GM18858 (cell line): ENCODE results near the gene AVPR1B.

Experiments
- ATAC-seq: cut with Tn5 transposase; IDR thresholded peaks from one replicate; pipeline ENCODE4 v1.9.1; 2021; ENCODE audit not compliant: unreplicated experiment

AVPR1B gene, protein sequence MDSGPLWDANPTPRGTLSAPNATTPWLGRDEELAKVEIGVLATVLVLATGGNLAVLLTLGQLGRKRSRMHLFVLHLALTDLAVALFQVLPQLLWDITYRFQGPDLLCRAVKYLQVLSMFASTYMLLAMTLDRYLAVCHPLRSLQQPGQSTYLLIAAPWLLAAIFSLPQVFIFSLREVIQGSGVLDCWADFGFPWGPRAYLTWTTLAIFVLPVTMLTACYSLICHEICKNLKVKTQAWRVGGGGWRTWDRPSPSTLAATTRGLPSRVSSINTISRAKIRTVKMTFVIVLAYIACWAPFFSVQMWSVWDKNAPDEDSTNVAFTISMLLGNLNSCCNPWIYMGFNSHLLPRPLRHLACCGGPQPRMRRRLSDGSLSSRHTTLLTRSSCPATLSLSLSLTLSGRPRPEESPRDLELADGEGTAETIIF

DNA sequence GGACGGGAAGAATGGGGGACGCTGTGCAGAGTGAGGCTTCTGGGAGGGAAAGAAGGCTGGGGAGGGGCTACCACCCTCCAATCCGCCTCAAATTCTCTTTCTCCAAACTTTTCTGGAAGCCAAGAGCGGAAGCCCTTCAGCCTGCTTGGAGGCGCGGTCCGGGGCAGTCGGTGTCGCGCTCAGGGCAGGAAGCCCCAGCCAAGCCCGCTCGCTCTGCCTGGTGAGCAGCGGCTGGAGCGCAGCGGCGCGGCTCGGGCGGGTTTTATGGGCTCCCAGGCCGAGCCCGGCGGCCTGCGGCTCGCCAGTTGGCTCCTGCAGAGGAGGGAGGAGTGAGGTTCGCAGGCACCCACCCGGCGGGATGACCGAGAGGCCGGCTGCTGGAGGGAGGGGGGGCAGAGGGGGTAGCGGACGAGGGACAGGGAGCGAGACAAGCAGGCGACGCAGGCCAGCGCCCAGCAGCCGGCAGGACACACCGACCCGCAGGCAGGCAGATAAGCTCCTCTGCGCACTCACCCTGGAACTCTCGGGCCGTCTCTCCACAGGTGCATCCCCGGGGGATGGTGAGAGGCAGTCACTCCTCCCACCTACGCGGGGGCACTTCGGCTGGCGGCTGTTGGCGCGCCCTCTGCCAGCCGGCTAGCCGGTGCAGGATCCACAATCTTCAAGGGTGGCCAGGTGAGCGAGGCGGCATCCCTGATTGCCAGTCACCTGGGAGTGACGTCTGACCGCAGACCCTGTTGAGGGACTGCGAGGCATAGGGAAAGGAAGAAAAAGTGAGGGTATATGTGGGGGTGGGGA, at the start of gene AVPR1B:
Gene AVPR1B (minus strand): TSS at position 238 of the 798 bp plus-strand sequence. CDS start 498 bp downstream, outside the sequence.
- ATAC-seq: no peak

DNA sequence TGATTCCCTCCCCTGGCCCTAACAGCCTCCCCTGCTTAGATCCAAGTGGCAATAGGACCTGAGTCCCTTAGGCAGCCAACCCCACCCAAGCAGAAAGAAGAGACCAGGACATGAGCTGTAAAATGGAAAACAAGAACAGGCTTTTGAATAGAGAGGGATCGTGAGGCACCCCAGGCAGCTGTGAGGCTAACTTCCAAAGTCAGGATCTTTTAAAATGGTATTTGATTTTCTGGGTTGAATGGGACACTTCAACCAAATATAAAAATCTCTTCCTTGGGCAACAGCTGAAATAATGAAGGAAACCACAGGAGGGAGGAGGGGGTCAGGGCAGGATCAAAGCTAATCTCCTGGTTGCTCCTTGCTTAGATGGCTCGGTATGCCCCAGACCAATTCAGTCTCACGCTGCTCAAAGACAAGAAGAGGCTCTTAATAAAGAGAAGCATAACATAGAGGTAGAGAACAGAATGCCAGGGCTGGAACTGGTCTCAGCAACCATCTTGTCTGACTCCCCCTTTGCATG, 28.6 kb upstream of the AVPR1B start:
- no peak for ATAC-seq

DNA sequence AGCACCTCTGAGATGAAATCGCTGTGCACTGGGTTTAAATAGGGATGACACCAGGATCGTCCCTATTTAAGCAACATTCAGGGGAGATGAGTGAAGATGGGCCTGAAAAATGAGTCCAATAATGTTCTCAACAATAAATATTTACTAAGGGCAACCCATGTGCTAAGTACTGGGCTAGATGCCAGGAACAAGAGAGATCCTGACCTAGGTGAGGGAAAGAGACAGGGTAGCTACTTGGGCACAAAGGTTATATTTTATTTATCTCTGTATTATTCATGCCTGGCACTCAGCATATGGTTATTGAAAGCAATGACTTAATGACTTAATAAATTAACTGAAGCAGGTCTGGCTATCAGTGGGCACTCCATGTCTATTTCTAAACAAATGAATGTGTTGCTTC, 27.4 kb upstream of the AVPR1B start:
- ATAC-seq: no peak

DNA sequence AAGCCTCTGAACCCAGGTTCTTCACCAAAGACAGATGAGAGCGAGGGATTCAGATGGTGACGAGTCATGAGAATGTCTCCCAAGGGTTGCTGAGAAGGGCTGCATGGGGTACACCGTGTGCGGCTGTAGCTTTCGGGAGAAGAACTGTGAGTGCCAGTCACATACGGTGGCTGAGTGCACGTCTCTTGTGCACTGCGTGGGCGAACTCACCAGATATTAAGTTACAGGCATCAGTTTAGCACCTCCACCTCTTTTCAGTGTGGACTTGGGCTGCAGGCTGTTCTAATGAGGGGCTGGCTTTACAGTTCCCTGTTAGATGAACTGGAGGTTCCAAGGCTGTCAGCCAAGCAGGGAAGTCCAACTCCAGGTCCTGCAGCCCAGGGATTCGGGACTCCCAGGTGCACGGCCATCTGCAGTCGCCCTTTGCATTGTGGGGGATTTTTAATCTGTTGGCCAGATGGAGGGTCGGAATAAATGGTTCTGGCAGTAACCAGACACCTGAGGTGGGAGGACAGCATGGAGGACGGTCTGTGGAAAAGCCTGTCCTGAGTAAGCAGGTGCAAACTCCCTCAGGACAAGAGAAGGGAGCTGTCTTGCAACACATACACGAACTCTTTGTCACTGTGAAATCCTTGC, 26.5 kb upstream of the AVPR1B start:
- ATAC-seq: no peak

DNA sequence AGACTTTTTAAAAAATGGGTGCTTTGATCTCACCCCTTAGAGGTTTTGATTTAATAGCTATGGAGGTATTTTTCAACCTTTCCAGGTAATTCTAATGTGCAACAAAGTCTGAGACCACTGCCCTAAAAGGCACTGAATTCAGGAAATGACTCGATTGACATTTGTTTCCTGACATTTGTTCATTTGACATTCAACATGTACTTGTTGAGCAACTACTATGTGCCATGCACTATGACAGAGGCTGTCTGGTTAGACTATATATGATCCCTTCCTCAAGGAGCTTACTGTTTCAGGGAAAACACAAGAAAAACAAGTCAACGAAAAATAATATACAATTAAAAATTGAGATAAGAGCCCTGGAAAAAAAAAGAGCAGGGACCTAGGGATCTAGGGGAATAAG, 25.6 kb upstream of the AVPR1B start:
- no peak for ATAC-seq

DNA sequence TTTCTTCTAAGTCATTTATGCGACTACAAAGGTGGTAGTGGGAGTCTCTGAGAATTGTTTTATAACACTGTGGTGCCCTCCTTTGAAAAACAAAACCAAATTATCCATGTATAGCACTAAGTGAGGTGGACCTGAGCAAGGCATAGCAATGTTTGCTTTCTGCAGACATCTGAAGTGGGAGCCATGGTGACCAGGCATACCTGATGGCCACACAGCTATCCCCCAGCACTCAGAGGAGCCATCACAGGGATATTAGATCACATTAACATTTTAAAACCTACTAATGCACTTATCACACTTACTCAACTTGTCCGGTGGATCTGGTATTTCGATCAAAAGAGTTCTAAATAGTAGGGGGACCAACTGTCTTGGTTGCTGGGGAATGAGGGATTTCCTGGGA, 24.8 kb upstream of the AVPR1B start:
- ATAC-seq: no peak

DNA sequence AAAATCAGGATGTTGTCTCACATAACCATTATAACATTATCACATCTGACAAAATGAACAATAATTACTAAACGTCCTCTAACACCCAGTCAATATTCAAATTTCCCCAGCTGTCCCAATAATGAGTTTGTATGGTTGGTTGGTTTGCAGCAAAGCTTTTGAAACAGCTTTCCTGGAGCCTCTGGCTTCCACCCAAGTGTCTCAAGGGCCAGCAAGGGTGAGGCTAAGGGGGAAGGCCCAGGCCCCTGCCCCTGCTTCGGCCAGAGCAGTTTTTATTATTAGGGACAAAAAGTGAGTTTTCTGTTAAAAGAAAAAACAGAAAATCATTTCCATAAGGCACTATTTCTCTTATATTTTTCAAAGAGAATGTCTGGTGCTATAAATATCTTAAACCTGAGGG, 19.1 kb upstream of the AVPR1B start:
- no peak for ATAC-seq

DNA sequence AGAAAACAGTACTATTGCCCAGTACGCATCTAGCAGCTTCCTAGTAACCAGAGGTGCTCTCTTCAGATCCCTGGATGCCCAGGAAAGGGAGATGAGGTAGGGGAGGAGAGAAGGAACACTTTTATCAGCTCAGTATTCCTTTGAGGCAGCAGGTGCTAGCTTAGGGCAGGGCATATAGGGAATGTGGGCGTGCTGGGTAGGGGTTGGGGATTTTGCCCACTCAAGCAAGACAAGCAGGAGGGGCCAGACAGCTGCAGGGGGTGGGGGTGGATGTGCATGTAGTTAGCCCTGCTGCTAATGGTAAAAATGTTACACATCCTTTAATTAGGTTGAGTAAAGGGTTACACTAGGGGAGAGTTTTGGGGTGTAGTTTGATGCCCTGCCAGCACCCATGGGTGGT, 18.1 kb upstream of the AVPR1B start:
- no peak for ATAC-seq

DNA sequence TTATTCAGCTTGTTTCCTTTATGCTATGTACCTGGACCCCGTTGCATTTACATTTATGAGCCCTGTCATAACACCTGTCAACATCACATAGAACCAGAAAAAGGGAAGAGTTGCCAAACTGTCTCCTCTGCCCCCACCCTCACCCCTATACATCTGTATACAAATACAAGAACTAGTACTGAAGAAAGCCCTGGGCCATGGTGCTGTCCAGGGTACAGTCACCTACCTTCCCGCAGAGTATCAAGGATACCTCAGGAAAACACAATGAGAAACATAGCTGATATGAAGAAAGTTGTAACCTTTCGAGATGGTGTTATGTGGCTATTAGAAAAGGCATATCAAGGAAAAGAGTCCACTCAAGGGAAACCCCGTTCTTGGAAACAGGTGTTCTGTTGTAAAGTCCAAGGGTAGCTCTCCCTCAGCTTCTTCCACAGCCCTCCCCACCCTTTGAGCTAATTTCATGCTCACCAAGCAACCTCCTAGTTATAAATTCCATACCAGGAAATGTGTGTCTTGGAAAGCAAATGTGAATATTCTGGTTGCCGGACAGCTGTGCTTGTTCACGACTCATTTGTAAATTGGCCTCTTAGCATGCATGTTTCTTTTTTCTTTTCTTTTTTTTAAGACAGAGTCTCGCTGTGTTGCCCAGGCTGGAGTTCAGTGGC, 16.7 kb upstream of the AVPR1B start:
- ATAC-seq: no peak

DNA sequence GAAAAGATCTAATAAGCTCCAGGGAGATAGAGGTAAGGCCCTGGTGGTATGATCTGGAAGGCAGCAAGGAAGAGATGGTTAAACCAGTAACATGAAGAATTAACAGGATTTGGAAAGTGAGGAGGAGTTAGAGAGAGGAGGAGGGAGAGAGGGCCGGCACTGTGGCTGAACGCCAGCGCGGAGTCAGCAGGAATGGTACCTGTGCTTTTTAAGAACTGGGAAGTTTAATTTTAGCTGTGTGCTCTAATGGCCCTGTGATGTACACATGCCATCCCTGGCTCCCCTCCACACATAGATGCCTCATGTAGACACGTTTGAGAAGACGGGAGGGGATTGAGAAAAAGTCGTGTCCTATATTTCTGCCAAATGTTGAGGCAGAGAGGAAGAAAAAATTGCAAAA, 13.8 kb upstream of the AVPR1B start:
- no peak for ATAC-seq

DNA sequence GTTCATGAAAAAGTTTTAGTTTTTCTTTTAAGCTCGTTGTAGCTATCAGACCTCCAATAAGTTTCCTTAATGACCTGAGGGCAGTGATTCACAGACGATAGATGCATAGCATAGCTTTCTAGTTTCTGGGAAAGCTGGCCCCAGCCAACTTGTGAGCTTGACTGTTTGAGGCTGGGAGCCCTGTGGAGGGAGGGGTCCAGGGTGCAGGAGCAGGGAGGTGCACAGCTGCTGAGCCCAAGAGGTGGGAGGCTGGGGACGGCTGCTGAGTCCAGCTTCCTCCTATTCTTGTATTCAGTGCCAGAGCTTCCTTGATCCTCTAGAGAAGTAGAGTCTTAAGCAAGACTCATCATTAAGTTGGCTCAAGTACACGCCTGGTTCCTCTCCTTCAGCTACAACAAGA, 11.0 kb upstream of the AVPR1B start:
- no peak for ATAC-seq

DNA sequence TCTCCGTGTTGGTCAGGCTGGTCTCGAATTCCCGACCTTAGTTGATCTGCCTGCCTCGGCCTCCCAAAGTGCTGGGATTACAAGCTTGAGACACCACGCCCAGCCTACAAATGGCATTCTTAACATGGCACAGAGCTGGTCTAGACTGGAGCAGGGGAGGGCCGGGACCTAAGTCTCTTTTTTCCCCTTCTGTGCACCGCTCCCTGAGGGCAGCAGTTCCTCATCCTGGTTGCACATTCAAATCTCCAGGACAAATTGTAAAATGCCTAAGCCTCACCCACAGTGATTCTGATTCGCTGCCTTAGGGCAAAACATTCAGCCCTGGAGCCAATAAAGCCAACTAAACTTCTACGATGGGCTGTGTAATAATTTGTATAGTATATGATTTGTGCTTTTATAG, 10.1 kb upstream of the AVPR1B start:
- ATAC-seq: no peak

DNA sequence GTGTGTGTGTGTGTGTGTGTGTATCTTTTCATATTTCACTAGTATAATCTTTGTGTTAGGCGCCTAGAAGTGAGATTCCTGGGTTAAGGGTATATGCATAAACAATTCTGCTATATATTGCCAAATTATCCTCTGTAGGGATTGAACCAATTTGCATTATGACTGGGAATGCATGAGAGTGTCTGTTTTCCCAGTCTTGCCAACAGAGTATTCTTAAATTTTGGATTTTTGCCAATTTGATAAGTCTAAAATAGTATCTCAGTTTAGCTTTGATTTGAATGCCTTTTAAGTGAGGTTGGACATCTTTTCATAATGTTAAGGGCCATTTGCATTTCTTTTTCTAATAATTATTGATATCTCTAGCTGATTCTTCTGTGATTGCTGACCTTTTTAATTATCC, 8.2 kb upstream of the AVPR1B start:
- ATAC-seq: no peak

DNA sequence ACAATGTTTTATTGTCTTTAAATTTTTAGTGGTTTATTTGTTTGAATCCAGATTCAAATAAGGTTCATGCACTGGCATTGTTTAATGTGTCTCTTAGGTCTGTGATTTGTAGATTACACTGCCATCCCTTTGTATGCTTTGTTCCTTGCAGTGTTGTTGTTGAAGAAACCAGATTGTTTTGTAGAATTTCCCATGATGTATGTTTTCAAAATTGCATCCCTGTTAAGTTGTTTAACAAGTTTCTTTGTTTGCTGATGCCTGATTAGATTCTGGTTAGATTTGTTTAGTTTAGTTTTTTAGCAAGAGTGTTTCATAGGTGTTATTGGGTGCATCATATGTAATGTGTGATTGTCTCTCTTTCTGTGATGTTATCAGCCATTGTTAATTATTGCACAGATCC, 5.5 kb upstream of the AVPR1B start:
- no peak for ATAC-seq

DNA sequence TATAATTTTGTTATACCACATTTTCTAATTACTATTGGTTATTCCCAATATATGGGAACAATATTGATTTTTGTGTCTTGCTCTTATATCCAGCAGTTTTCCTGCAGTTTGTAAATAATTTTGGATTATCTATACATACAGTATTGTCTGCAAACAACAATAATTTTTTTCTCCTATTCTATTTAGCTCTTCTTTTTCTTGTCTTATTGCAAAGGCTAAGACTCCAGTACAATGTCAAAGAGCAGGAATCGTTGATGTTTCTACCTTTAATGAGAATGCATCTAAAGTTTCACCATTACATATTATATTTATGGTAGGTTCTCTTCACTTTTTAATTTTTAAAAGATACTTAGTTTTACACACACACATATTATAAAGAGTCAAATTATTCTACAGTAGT, 4.1 kb upstream of the AVPR1B start:
- ATAC-seq: no peak

DNA sequence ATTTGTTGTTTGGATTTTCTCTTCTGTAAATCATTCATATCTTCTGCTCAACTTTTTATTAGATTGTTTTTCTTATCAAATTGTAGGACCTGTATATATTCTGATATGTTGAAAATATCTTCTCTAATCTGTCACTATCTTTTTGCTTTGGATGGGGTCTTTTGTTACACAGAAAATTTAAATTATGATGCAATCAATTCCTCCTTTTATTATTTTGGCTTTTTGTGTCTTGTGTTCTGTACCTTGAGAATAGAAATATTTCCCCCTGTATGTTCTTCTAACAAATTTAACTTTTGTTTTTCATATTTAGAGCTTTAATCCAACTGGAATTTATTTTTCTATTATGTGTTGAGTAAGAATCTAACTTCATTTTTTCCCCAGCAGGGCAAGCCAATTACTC, 3.2 kb upstream of the AVPR1B start:
- no peak for ATAC-seq

DNA sequence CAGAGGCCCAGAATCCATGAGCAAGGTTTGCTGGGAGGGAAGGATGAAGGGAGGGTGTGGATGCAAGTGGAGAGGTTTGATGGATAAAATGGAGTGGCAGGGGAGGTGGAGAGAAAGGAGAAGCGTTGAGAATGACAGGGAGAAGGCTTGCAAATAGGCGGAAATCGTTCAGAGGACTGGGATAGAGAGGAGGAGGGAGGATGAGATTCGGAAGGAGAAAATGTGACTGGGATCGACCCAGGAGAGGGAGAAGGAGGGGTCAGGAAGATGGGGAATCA, 376 bp downstream of the AVPR1B start:
- no peak for ATAC-seq

DNA sequence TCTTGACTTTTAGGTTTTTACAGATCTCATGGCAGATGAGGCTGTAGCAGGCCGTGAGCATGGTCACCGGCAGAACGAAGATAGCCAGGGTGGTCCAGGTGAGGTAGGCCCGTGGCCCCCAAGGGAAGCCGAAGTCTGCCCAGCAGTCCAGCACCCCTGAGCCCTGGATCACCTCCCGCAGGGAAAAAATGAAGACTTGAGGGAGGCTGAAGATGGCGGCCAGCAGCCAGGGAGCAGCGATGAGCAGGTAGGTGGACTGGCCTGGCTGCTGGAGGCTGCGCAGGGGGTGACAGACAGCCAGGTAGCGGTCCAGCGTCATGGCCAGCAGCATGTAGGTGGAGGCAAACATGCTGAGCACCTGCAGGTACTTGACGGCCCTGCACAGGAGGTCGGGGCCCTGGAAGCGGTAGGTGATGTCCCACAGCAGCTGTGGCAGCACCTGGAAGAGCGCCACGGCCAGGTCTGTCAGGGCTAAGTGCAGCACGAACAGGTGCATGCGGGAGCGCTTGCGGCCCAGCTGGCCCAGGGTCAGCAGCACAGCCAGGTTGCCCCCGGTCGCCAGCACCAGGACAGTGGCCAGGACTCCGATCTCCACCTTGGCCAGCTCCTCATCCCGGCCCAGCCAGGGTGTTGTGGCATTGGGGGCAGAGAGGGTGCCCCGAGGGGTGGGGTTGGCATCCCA, 856 bp downstream of the AVPR1B start:
- no peak for ATAC-seq

DNA sequence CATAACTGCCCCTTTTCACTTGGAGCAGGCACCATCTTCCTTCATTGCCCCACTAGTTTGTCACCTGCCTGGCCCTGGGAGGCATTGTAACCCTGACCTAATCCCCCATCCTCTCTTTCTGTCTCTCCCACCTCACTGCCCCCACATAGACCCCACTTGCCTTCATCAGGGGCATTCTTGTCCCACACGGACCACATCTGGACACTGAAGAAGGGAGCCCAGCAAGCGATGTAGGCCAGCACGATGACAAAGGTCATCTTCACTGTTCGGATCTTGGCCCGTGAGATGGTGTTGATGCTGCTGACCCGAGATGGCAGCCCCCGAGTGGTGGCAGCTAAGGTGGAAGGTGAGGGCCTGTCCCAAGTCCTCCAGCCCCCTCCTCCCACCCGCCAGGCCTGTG, 1.4 kb downstream of the AVPR1B start:
- no peak for ATAC-seq

DNA sequence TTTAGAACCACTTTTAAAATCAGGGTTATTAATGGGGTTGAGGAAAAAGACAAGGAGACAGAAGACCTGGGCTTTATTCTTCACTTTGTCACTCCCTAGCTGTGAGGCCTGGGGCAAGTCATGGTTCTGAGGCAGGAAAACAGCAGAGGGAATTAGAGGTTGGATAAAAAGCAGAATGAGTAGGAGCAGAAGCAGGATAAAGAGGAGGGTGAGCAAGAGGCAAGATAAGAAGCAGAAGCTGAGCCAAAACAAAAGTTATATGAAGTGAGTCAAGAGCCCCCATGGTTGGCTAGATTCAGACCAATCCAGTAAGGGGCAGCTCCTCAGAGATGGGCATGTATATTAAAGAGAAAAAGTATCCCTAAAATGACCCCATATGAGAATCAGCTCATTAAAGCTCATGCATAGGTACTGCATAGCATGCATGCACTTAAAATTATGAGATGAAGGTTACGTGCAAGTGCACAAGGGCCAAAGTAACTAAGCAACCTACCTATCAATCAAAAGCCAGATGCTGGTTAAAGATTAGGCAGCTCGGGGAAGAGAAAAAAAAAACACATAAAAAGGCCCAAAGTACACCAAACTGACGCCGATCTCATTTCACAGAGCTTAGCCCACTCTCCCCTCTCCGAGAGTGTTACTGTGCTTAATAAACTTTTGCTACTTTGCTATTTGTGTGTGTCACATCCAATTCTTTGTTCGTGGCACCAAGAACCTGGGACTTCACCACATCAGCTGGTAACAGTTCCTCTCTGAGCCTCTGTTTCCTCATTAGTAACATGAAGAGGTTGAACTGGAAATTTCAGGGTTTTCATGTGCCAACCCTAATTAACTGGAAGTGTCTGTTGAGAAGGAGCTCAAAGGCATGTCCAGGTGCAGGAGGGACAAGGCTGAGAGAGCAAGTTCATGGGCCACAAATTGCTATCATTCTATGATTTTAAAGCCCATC, 2.2 kb downstream of the AVPR1B start:
- no peak for ATAC-seq
